ENCODE data around the gene TPRG1L. TPM values are rescaled to one million over a fixed set of nuclear protein-coding genes. Genes with fewer than 3 reads are reported as not detected.

TPRG1L gene
- total and polyA plus RNA-seq, 2 experiments from 2014 or later, result 6.2 to 20.3 TPM

GRCh38 chr1:3630914-3631313 is 6.1 kb downstream of the TPRG1L start:
- H2AFZ ChIP-seq, result no peak overlapping the region
- H3K4me3 ChIP-seq, result no peak overlapping the region
- DNase-seq (ENCODE audit: low spot score), result no peak
- Mint-ChIP-seq H3K27ac (no peak overlapping the region), H3K4me1 (peaks cover 4% of the 10 kb centered on the region), H3K36me3 (ENCODE audit: low read depth) (peaks cover 52% of the 10 kb centered on the region), H3K9me3 (no peaks in the 10 kb centered on the region), H3K27me3 (ENCODE audit: insufficient read depth, low read depth, poor library complexity) (peaks cover 7% of the 10 kb centered on the region), H3K4me3 (no peak overlapping the region; the same call in 2 of the 3 replicates)
- peaks cover 3% of the 10 kb centered on the region; the same call in 1 of the 2 replicates for H3K79me2 ChIP-seq (replicated peaks; ENCODE audit: insufficient read depth)
- H3K27me3 ChIP-seq (ENCODE audit: insufficient read depth), result no peaks in the 10 kb centered on the region
- H3K9me2 ChIP-seq (ENCODE audit: insufficient read depth), result no peaks in the 10 kb centered on the region
- no peak for TF ChIP-seq ZNF114 (CRISPR knock-in tag; IDR thresholded peaks at IDR 0.05)
- no peak for TF ChIP-seq NANOG (IDR thresholded peaks at IDR 0.05; ENCODE audit: borderline replicate concordance)
- TF ChIP-seq JUNB (IDR thresholded peaks at IDR 0.05; ENCODE audit: unreplicated experiment), result no peak
- no peak for TF ChIP-seq POLR2AphosphoS5 (IDR thresholded peaks at IDR 0.05; ENCODE audit: low read depth)
- no peak for TF ChIP-seq EZH2phosphoT487 (IDR thresholded peaks at IDR 0.05; ENCODE audit: unreplicated experiment)
- no peak for TF ChIP-seq STAT1 (IDR thresholded peaks at IDR 0.05; ENCODE audit: unreplicated experiment)
- no peak for TF ChIP-seq ETS1 (IDR thresholded peaks at IDR 0.05)
- TF ChIP-seq CREB1 (CRISPR knock-in tag; IDR thresholded peaks at IDR 0.05; ENCODE audit: low read depth), result no peak
- no peak for TF ChIP-seq REST (IDR thresholded peaks at IDR 0.05; ENCODE audit: unreplicated experiment)
- no peak for TF ChIP-seq ZNF462 (CRISPR knock-in tag; IDR thresholded peaks at IDR 0.05)
- no peak for TF ChIP-seq ZNF331 (CRISPR knock-in tag; IDR thresholded peaks at IDR 0.05; ENCODE audit: low read depth)
- no peak for TF ChIP-seq EZH2 (IDR thresholded peaks at IDR 0.05; ENCODE audit: low read depth, unreplicated experiment)
- no peak for TF ChIP-seq CTCF (conservative IDR thresholded peaks at IDR 0.05; ENCODE audit: low read depth in 2 of 2)
- H3F3A ChIP-seq (replicated peaks; ENCODE audit: low read depth), result peaks cover 2% of the 10 kb centered on the region; the same call in 1 of the 2 replicates
- peaks cover 3% of the 10 kb centered on the region; the same call in 1 of the 2 replicates for H4K20me1 ChIP-seq (replicated peaks; ENCODE audit: insufficient read depth)
- ATAC-seq, result no peak
- no peak overlapping the region for H3K27ac ChIP-seq (ENCODE audit: low read depth)
- 0 out of 2 replicates have a peak, but pooled peaks cover 4% of the 10 kb centered on the region for H3K36me3 ChIP-seq (ENCODE audit: insufficient read depth)
- no peak overlapping the region for H3K4me2 ChIP-seq
- peaks cover 2% of the 10 kb centered on the region; the same call in 1 of the 2 replicates for H3K4me1 ChIP-seq (ENCODE audit: insufficient read depth)
